ENCODE data around the gene NEDD9. TPM values are rescaled to one million over a fixed set of nuclear protein-coding genes. Genes with fewer than 3 reads are reported as not detected.

The NEDD9 gene
- polyA plus RNA-seq, 1 donor (not counting 4 experiments of a cell fraction or from before 2014, with no cell fraction given) = 3.3 TPM

DNA sequence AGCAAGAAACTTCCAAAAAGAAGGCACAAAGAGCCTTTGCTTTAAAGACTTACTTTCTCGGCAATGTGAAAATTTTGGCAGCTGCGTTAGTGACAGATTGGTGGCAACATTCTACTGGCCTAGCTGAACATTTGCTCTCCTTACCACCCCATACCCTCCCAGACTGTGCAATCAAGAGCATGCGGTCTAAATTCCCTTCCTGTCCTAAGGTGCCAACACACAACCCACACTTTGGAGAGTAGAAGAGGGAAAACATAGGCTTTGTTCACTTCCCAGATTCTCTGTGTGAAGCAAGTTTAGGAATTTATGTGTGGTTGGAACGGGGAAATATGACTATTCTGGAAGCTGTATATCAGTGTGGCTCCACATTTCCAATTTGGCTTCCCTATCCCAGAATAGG is 29.8 kb upstream of the NEDD9 start:
- Histone ChIP-seq H3K9me1 (ENCODE audit: control insufficient read depth, extremely low read depth, insufficient read depth, low read length) (no peaks in the 10 kb centered on the region), H3K27ac (ENCODE audit: control insufficient read depth, insufficient read depth, low read length) (no peak overlapping the region), H2AFZ (ENCODE audit: control insufficient read depth, low read length) (no peak overlapping the region), H3K27me3 (ENCODE audit: control insufficient read depth, extremely low read depth, insufficient read depth, low read length) (no peaks in the 10 kb centered on the region), H3K4me1 (ENCODE audit: control insufficient read depth, extremely low read depth, insufficient read depth, low read length) (peaks cover 17% of the 10 kb centered on the region), H3K36me3 (ENCODE audit: control insufficient read depth in 2 of 2, extremely low read depth in 1 of 2, insufficient read depth in 2 of 2, low read length in 2 of 2) (no peaks in the 10 kb centered on the region), H3K4me2 (ENCODE audit: control insufficient read depth, extremely low read depth, insufficient read depth, low read depth, low read length) (no peak overlapping the region), H3K79me2 (ENCODE audit: control insufficient read depth, insufficient read depth, low read length) (no peaks in the 10 kb centered on the region), H4K20me1 (ENCODE audit: control insufficient read depth, extremely low read depth, insufficient read depth, low read length) (no peaks in the 10 kb centered on the region), H3K4me3 (ENCODE audit: control insufficient read depth in 2 of 3, extremely low read depth in 1 of 3, insufficient read depth in 2 of 3, low read depth in 1 of 3, low read length in 3 of 3) (no peak overlapping the region), H3K9ac (ENCODE audit: control insufficient read depth, extremely low read depth, insufficient read depth, low read length) (no peak overlapping the region), H3K9me3 (ENCODE audit: control insufficient read depth, low read depth, low read length) (no peaks in the 10 kb centered on the region)
- dilution Hi-C loops (cut with MboI; ENCODE audit: extremely low pct_ligation_motif_present, low sequenced_read_pairs) = no loop called here
- FAIRE-seq (no peak), DNase-seq (ENCODE audit: low read depth, low spot score) (no peak)
- no peak for TF ChIP-seq EZH2 (IDR thresholded peaks at IDR 0.05; ENCODE audit: low read length)
- TF ChIP-seq, protein P1, sequence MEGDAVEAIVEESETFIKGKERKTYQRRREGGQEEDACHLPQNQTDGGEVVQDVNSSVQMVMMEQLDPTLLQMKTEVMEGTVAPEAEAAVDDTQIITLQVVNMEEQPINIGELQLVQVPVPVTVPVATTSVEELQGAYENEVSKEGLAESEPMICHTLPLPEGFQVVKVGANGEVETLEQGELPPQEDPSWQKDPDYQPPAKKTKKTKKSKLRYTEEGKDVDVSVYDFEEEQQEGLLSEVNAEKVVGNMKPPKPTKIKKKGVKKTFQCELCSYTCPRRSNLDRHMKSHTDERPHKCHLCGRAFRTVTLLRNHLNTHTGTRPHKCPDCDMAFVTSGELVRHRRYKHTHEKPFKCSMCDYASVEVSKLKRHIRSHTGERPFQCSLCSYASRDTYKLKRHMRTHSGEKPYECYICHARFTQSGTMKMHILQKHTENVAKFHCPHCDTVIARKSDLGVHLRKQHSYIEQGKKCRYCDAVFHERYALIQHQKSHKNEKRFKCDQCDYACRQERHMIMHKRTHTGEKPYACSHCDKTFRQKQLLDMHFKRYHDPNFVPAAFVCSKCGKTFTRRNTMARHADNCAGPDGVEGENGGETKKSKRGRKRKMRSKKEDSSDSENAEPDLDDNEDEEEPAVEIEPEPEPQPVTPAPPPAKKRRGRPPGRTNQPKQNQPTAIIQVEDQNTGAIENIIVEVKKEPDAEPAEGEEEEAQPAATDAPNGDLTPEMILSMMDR (optimal IDR thresholded peaks at IDR 0.05 in 1 of 3, IDR thresholded peaks at IDR 0.05 in 1 of 3, conservative IDR thresholded peaks at IDR 0.05 in 1 of 3; ENCODE audit: extremely low read depth in 1 of 3, insufficient read depth in 2 of 3, low read length in 3 of 3) = no peak

DNA sequence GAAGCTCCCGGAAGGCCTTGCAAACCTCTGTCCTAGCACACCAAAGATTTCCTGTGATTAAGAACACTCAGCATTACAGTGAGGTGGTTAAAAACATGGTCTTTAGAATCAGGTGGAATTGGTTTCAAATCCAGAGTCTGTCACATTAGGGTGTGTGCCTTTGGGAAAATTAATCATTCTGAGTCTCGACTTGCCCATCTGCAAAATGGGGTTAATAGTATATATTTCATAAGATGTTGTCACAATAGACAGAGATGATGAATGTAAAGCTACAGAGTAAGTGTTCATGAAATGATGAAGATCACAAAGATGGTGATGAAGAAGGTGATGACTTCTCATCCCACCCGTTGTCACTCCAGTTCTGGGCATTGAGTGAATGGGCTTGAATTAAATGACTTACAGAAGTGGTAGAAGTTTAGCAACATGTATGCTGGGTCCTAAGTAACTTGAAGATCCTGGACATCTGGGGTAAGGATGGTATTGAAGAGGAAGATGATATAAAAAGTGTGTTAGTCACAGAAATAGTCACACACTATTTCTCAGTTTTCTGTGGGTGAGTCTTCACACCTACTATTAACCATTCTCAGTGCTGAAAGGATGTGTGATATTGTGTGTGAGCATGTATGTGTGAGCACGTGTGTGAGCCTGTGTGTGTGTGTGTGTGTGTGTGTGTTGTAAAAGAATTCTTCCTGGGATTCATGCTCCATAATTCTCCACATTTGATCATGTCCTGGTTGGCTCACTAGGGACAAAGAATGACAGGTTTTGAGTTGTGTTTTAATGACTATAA is 28.0 kb upstream of the NEDD9 start:
- TF ChIP-seq EZH2 (IDR thresholded peaks at IDR 0.05; ENCODE audit: low read length) = no peak
- TF ChIP-seq, protein P1 (optimal IDR thresholded peaks at IDR 0.05 in 1 of 3, IDR thresholded peaks at IDR 0.05 in 1 of 3, conservative IDR thresholded peaks at IDR 0.05 in 1 of 3; ENCODE audit: extremely low read depth in 1 of 3, insufficient read depth in 2 of 3, low read length in 3 of 3) = no peak
- no peak overlapping the region for H2AFZ ChIP-seq (ENCODE audit: control insufficient read depth, low read length)
- dilution Hi-C loops (cut with MboI; ENCODE audit: extremely low pct_ligation_motif_present, low sequenced_read_pairs) = no loop called here
- H4K20me1 ChIP-seq (ENCODE audit: control insufficient read depth, extremely low read depth, insufficient read depth, low read length) = no peaks in the 10 kb centered on the region
- H3K9ac ChIP-seq (ENCODE audit: control insufficient read depth, extremely low read depth, insufficient read depth, low read length) = no peak overlapping the region
- no peak overlapping the region for H3K4me2 ChIP-seq (ENCODE audit: control insufficient read depth, extremely low read depth, insufficient read depth, low read depth, low read length)
- no peaks in the 10 kb centered on the region for H3K27me3 ChIP-seq (ENCODE audit: control insufficient read depth, extremely low read depth, insufficient read depth, low read length)
- H3K4me1 ChIP-seq (ENCODE audit: control insufficient read depth, extremely low read depth, insufficient read depth, low read length) = peaks cover 17% of the 10 kb centered on the region
- no peak overlapping the region for H3K4me3 ChIP-seq (ENCODE audit: control insufficient read depth in 2 of 3, extremely low read depth in 1 of 3, insufficient read depth in 2 of 3, low read depth in 1 of 3, low read length in 3 of 3)
- no peak for FAIRE-seq
- H3K79me2 ChIP-seq (ENCODE audit: control insufficient read depth, insufficient read depth, low read length) = no peaks in the 10 kb centered on the region
- no peak for DNase-seq (ENCODE audit: low read depth, low spot score)
- H3K9me3 ChIP-seq (ENCODE audit: control insufficient read depth, low read depth, low read length) = no peaks in the 10 kb centered on the region
- no peaks in the 10 kb centered on the region for H3K9me1 ChIP-seq (ENCODE audit: control insufficient read depth, extremely low read depth, insufficient read depth, low read length)
- no peak overlapping the region for H3K27ac ChIP-seq (ENCODE audit: control insufficient read depth, insufficient read depth, low read length)
- no peaks in the 10 kb centered on the region for H3K36me3 ChIP-seq (ENCODE audit: control insufficient read depth in 2 of 2, extremely low read depth in 1 of 2, insufficient read depth in 2 of 2, low read length in 2 of 2)
